GM18868 (cell line): ENCODE results near the gene VTI1B.

ENCODE experiments used
- ATAC-seq: cut with Tn5 transposase; IDR thresholded peaks from one replicate; pipeline ENCODE4 v1.9.1; 2021; ENCODE audit warnings: mild to moderate bottlenecking, moderate library complexity; ENCODE audit not compliant: unreplicated experiment

Gene VTI1B

DNA sequence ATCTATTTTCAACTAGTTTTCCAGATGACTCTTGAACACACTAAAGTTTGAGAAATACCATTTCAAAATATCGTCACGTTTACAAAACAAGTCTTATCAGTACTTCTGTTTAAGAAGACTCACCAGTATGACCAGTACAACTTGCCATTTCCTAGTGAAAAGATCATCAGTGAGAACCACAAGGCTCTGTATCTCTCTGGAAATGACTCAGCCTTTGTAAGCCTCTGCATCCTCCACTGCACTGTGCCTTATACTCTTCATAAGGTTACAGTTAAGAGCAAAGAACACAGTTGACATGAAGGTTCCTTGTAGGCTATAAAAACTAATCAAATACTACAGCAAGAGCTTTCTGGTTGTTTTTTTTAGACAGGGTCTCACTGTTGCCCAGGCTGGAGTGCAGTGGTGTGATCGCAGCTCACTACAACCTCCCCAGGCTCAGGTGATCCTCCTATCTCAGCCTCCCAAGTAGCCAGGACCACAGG lies 5.7 kb upstream of the VTI1B start:
- peak; percentile 99 for ATAC-seq

DNA sequence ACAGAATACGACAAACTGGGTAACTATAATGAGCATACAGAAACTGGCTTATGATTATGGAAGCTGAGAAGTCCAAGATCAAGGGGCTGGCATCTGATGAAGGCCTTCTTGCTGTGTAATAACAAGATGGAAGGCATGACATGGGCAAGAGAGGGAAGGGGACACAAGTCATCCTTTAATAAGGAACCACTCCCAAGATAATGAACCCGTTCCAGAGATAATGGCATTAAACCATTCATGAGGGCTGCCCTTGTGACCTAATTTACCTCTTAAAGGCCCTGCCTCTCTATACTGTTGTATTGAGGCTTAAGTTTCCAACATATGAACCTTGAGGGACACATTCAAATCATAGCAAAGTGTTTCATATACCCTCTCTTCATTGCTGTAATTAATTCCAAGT lies 4.6 kb upstream of the VTI1B start:
- no peak for ATAC-seq

- no peak for ATAC-seq
Observed at GRCh38 chr14:67675219-67675582, 769 bp upstream of the VTI1B start.

DNA sequence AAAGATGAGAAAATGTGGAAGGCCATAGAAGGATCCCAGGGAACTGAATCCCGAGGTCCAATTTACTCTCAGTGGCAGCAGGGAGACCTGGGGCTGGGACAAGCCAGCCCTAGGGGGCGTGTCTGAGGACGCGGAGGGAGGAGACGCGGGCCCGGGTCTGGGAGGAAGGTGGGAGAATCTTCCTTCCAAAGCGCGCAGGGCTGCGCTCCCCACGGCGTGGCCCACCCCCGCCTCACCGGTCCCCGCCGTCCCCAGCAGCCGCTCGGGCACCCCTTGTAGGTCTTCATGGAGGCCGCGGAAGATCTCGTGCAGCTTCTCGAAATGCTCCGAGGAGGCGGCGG lies 323 bp downstream of the VTI1B start:
- ATAC-seq, result peak; percentile 45

GRCh38 chr14:67673451-67673850 lies 981 bp downstream of the VTI1B start:
- no peak for ATAC-seq

GRCh38 chr14:67668559-67668958 lies 5.9 kb downstream of the VTI1B start:
- ATAC-seq, result peak; percentile 50

DNA sequence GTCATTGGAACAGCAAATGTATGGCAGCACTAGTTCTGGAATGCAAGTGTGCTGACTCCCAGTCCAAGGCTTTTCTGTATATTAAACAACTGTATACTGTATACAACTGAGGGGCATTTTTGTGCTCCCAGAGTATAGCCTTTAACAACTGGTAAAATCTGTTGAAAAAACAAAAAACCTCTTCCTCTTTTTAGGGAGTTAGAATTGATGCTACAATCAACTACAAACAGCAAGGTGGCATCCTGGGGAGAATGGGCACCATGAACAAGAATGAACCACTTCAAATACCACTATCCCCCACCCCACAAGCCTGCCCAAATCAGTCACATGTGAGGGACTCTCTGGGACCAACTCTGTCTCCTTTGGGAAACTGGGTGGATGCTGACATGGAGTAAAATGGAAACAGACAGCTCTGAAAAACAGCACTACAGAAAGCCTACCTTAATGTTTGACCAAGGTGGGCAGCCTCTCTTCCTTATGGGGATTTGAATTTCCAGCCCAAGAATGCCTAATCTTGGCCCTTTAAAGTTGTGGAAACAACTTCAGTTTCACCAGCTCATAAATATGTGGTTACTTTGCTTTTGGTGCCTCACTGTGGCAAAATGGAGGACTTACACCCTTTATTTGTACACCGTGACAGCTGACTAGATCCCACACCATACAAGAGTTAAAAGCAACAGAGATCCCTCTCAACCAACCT lies 7.5 kb downstream of the VTI1B start:
- peak; percentile 60 for ATAC-seq

DNA sequence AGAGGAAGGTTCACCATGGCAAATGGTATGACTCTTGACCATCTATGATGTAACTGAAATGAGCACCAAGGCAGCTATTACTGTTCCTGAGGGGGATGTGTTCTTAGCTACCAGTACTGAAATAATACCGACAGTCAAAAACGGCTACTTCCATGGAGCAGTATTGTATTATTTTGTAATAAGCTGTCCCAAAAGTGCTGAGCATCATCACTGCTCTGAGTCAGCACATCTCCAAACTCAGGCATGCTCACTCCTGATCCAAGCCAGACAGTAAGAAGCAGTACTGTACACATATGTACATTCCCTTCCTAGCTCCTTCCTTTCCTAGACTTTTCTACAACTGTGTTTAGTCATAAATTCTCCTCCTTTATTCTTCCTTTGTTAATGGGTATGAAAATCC lies 8.6 kb downstream of the VTI1B start:
- ATAC-seq, result no peak

DNA sequence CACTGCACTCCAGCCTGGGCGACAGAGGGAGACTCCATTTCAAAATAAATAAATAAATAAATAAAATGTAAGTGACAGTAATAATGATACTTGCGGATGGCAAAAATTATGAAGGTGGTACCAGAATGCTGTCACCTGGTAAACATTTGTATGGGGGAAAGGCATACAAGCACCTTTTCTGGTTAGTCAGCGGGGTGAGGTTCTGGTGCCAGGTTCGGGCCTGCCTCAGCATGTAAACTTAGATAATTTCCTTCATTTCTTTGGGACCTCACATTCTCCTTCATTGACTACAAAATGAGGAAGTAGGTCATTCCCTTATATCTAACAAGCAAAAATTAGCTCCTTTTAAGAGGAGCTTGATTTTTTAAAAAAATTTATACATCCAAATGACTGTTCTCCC lies 10.8 kb downstream of the VTI1B start:
- ATAC-seq, result no peak

GRCh38 chr14:67653651-67654280 lies 20.7 kb downstream of the VTI1B start:
- ATAC-seq, result no peak

DNA sequence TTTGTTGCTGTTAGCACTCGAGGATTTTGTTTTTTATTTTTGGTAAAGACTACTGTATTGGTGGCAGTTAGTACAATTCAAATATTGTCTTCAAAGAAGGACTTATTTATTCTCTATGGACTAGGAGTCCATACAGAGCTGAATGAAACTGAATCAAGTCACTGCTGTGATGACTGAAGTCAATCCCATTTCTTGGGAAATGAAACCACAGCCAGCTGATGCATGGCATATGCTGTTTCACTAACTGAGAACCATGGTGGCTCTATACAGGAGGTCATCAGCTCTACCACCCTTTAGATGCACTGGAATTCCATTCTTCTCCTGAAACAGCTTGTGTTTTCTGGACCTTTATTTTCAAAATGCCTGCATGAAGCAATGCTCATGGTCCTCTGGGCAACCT lies 22.2 kb downstream of the VTI1B start:
- ATAC-seq, result no peak

- ATAC-seq, result no peak
Observed at GRCh38 chr14:67650694-67651093, 23.7 kb downstream of the VTI1B start.

DNA sequence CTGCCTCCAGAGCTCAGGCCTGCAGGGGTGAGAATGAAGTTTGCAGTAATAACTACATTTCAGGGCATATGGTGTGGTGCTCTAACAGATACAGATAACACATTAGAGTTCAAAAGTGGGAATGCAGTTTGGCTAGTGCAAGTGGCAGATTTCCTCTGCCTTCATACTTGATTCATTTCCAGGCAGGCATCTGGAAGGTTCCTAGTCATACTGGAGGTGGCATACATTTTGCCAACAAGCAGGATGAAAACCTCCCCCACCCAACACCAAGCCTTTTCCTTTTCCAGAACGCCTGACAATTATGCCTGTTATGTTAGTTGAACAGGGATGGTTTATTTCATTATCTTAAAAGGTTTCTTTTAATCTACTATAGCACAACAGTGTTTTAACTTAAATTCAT lies 24.3 kb downstream of the VTI1B start:
- no peak for ATAC-seq

- ATAC-seq, result no peak
Observed at GRCh38 chr14:67646131-67646530, 28.3 kb downstream of the VTI1B start.

DNA sequence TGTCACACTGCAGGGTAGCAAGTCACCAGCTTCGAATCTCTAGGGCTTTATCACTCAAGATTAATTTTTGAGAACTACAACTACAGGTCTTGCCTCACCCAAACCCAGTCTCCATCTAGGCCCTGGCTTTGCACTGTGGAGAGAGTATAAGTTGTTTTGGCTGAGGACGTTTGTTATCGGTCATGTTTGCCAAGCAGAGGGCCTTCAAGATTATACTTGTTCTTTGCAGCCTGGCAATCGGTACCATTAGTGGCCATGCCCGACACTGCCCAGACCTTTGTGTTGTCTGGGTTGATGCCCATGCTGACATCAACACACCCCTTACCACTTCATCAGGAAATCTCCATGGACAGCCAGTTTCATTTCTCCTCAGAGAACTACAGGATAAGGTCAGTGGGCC lies 29.0 kb downstream of the VTI1B start:
- ATAC-seq, result no peak

DNA sequence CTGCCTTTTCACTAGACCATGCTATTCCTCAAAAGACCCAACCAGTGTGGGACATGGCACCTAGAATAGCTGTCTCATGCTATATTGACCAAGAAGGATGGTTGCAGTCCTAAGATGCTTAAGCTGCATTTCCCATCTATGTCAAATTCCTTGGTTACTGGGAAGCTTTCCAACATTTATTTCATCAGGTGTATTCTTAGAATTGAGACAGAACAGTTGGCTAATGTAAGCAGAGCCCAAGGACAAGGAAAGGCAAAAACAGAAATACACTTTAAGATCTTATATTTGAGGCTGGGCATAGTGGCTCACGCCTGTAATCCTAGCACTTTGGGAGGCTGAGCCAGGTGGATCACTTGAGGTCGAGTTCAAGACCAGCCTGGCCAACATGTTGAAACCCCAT lies 30.0 kb downstream of the VTI1B start:
- no peak for ATAC-seq

- no peak for ATAC-seq
Observed at GRCh38 chr14:67643713-67644112, 30.7 kb downstream of the VTI1B start.

GRCh38 chr14:67641902-67642749 lies 32.3 kb downstream of the VTI1B start:
- no peak for ATAC-seq

GRCh38 chr14:67641480-67641879 lies 33.0 kb downstream of the VTI1B start:
- no peak for ATAC-seq

DNA sequence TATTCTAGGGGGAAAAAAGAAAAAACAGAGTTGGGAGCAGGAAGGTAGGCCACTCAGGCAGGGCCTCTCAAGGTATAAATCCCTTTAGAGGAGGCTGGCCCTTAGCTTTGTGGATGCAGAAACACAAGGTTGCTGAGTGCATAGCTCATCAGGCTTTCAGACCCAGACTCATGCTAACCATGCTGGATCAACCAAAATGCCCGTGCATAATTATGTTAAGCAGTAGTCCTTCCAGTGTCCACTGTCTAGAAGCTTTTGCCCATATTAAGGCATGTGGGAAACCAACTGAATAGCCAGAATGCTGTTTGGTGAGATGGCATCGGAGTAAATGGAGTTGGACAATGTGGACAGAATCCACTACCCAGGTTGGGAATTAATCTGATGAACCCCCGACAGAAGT lies 35.8 kb downstream of the VTI1B start:
- ATAC-seq, result no peak

- ATAC-seq, result peak; percentile 80
Observed at GRCh38 chr14:67636361-67636919, 38.0 kb downstream of the VTI1B start.
